ENCODE measurements around the gene TCF23.
"Not testable (repeated sequence)": the region's sequence is repeated elsewhere in the genome, so short reads cannot be mapped to it uniquely, and the experiment has no call there.

The TCF23 gene

GRCh38 chr2:27191070-27191829 is 42.4 kb downstream of the TCF23 start:
- Histone ChIP-seq H2BK5ac (ENCODE audit: low read length) (no peak overlapping the region), H3K79me2 (ENCODE audit: control insufficient read depth, insufficient read depth, low read length) (no peaks in the 10 kb centered on the region), H4K5ac (ENCODE audit: low read length) (no peak overlapping the region), H3K4ac (ENCODE audit: low read depth, low read length) (no peak overlapping the region), H4K8ac (ENCODE audit: low read depth, low read length) (no peak overlapping the region), H3K56ac (ENCODE audit: low read length) (no peak overlapping the region), H2BK120ac (ENCODE audit: low read depth, low read length) (no peak overlapping the region), H3K4me1 (ENCODE audit: control insufficient read depth, low read depth, low read length) (no peaks in the 10 kb centered on the region), H2AK5ac (ENCODE audit: low read length) (no peak overlapping the region), H3K9ac (ENCODE audit: low read length) (no peak overlapping the region), H3K4me3 (ENCODE audit: low read length) (no peak overlapping the region), H3K23ac (ENCODE audit: low read length) (no peak overlapping the region), H3K27me3 (ENCODE audit: insufficient read depth, low read length, poor library complexity) (no peaks in the 10 kb centered on the region), H3K4me2 (ENCODE audit: low read length) (no peak overlapping the region), H2BK15ac (replicated peaks; ENCODE audit: low read depth) (no peak overlapping the region), H3K79me1 (ENCODE audit: low read length) (no peaks in the 10 kb centered on the region), H3K18ac (ENCODE audit: low read length) (no peak overlapping the region), H3K27ac (ENCODE audit: low read depth, low read length) (no peak overlapping the region), H3K36me3 (ENCODE audit: control insufficient read depth, insufficient read depth, low read length) (no peaks in the 10 kb centered on the region)
- WGBS (ENCODE audit: extremely low coverage, insufficient coverage, low lambda C conversion rate): no CpG with 5 or more reads among the region's 8 CpGs
- DNase-seq: peak; percentile 61

GRCh38 chr2:27194538-27195354 is 45.9 kb downstream of the TCF23 start:
- no peak for DNase-seq
- H3K79me2 ChIP-seq (ENCODE audit: control insufficient read depth, insufficient read depth, low read length): no peaks in the 10 kb centered on the region
- H4K5ac ChIP-seq (ENCODE audit: low read length): no peak overlapping the region
- H3K56ac ChIP-seq (ENCODE audit: low read length): no peak overlapping the region
- H2BK120ac ChIP-seq (ENCODE audit: low read depth, low read length): no peak overlapping the region
- no peak overlapping the region for H3K23ac ChIP-seq (ENCODE audit: low read length)
- H3K4me1 ChIP-seq (ENCODE audit: control insufficient read depth, low read depth, low read length): no peaks in the 10 kb centered on the region
- H3K27me3 ChIP-seq (ENCODE audit: insufficient read depth, low read length, poor library complexity): no peaks in the 10 kb centered on the region
- H2AK5ac ChIP-seq (ENCODE audit: low read length): no peak overlapping the region
- no peak overlapping the region for H3K4me2 ChIP-seq (ENCODE audit: low read length)
- H2BK5ac ChIP-seq (ENCODE audit: low read length): no peak overlapping the region
- no CpG with 5 or more reads among the region's 17 CpGs for WGBS (ENCODE audit: extremely low coverage, insufficient coverage, low lambda C conversion rate)
- H3K9ac ChIP-seq (ENCODE audit: low read length): no peak overlapping the region
- H3K36me3 ChIP-seq (ENCODE audit: control insufficient read depth, insufficient read depth, low read length): peaks cover 2% of the 10 kb centered on the region
- no peak overlapping the region for H3K27ac ChIP-seq (ENCODE audit: low read depth, low read length)
- H4K8ac ChIP-seq (ENCODE audit: low read depth, low read length): no peak overlapping the region
- no peak overlapping the region for H3K4me3 ChIP-seq (ENCODE audit: low read length)
- H2BK15ac ChIP-seq (replicated peaks; ENCODE audit: low read depth): no peak overlapping the region
- no peak overlapping the region for H3K4ac ChIP-seq (ENCODE audit: low read depth, low read length)
- no peak overlapping the region for H3K18ac ChIP-seq (ENCODE audit: low read length)
- no peaks in the 10 kb centered on the region for H3K79me1 ChIP-seq (ENCODE audit: low read length)

- WGBS (ENCODE audit: extremely low coverage, insufficient coverage, low lambda C conversion rate): no CpG with 5 or more reads among the region's 3 CpGs
- not testable (repeated sequence) for H3K4me2 ChIP-seq (ENCODE audit: low read length)
These were observed 47.0 kb downstream of the TCF23 start for GRCh38 chr2:27195799-27196198.

GRCh38 chr2:27198068-27198467 is 49.3 kb downstream of the TCF23 start:
- H3K4ac ChIP-seq (ENCODE audit: low read depth, low read length); H3K4me3 ChIP-seq (ENCODE audit: low read length); H2BK15ac ChIP-seq (replicated peaks; ENCODE audit: low read depth); H3K18ac ChIP-seq (ENCODE audit: low read length); H3K79me2 ChIP-seq (ENCODE audit: control insufficient read depth, insufficient read depth, low read length); H3K4me1 ChIP-seq (ENCODE audit: control insufficient read depth, low read depth, low read length); H3K79me1 ChIP-seq (ENCODE audit: low read length); H3K36me3 ChIP-seq (ENCODE audit: control insufficient read depth, insufficient read depth, low read length); H2BK5ac ChIP-seq (ENCODE audit: low read length); H3K56ac ChIP-seq (ENCODE audit: low read length); H4K5ac ChIP-seq (ENCODE audit: low read length); H3K27ac ChIP-seq (ENCODE audit: low read depth, low read length); H3K23ac ChIP-seq (ENCODE audit: low read length); H4K8ac ChIP-seq (ENCODE audit: low read depth, low read length); H3K27me3 ChIP-seq (ENCODE audit: insufficient read depth, low read length, poor library complexity); H2AK5ac ChIP-seq (ENCODE audit: low read length); H3K4me2 ChIP-seq (ENCODE audit: low read length); H3K9ac ChIP-seq (ENCODE audit: low read length); H2BK120ac ChIP-seq (ENCODE audit: low read depth, low read length); DNase-seq: not testable (repeated sequence)
- no CpG with 5 or more reads among the region's 3 CpGs for WGBS (ENCODE audit: extremely low coverage, insufficient coverage, low lambda C conversion rate)

More at GRCh38 chr2:27195799-27196198, 47.0 kb downstream of the TCF23 start:
- not testable (repeated sequence) for DNase-seq; H2BK5ac ChIP-seq (ENCODE audit: low read length); H2BK120ac ChIP-seq (ENCODE audit: low read depth, low read length); H3K27me3 ChIP-seq (ENCODE audit: insufficient read depth, low read length, poor library complexity); H3K56ac ChIP-seq (ENCODE audit: low read length); H2AK5ac ChIP-seq (ENCODE audit: low read length); H3K18ac ChIP-seq (ENCODE audit: low read length); H3K4me1 ChIP-seq (ENCODE audit: control insufficient read depth, low read depth, low read length); H2BK15ac ChIP-seq (replicated peaks; ENCODE audit: low read depth); H3K4me3 ChIP-seq (ENCODE audit: low read length); H3K9ac ChIP-seq (ENCODE audit: low read length); H3K79me2 ChIP-seq (ENCODE audit: control insufficient read depth, insufficient read depth, low read length); H3K79me1 ChIP-seq (ENCODE audit: low read length); H3K23ac ChIP-seq (ENCODE audit: low read length); H3K36me3 ChIP-seq (ENCODE audit: control insufficient read depth, insufficient read depth, low read length); H3K27ac ChIP-seq (ENCODE audit: low read depth, low read length); H3K4ac ChIP-seq (ENCODE audit: low read depth, low read length); H4K5ac ChIP-seq (ENCODE audit: low read length); H4K8ac ChIP-seq (ENCODE audit: low read depth, low read length)

- Histone ChIP-seq H2BK5ac (ENCODE audit: low read length) (no peak overlapping the region), H3K56ac (ENCODE audit: low read length) (no peak overlapping the region), H3K4me1 (ENCODE audit: control insufficient read depth, low read depth, low read length) (no peaks in the 10 kb centered on the region), H3K36me3 (ENCODE audit: control insufficient read depth, insufficient read depth, low read length) (peaks cover 13% of the 10 kb centered on the region), H3K23ac (ENCODE audit: low read length) (no peak overlapping the region), H3K79me2 (ENCODE audit: control insufficient read depth, insufficient read depth, low read length) (no peaks in the 10 kb centered on the region), H3K9ac (ENCODE audit: low read length) (no peak overlapping the region), H3K79me1 (ENCODE audit: low read length) (no peaks in the 10 kb centered on the region), H3K4ac (ENCODE audit: low read depth, low read length) (no peak overlapping the region), H4K5ac (ENCODE audit: low read length) (no peak overlapping the region), H2AK5ac (ENCODE audit: low read length) (no peak overlapping the region), H2BK15ac (replicated peaks; ENCODE audit: low read depth) (no peak overlapping the region), H3K4me2 (ENCODE audit: low read length) (no peak overlapping the region), H3K27ac (ENCODE audit: low read depth, low read length) (no peak overlapping the region), H4K8ac (ENCODE audit: low read depth, low read length) (no peak overlapping the region), H3K27me3 (ENCODE audit: insufficient read depth, low read length, poor library complexity) (no peaks in the 10 kb centered on the region), H3K4me3 (ENCODE audit: low read length) (no peak overlapping the region), H2BK120ac (ENCODE audit: low read depth, low read length) (no peak overlapping the region), H3K18ac (ENCODE audit: low read length) (no peak overlapping the region)
- DNase-seq: no peak
- WGBS (ENCODE audit: extremely low coverage, insufficient coverage, low lambda C conversion rate): no CpG with 5 or more reads among the region's 2 CpGs
These were observed 49.8 kb downstream of the TCF23 start for GRCh38 chr2:27198627-27199026.
